K562 (cell line): ENCODE measurements around the gene USP19. TPM values are rescaled to one million over a fixed set of nuclear protein-coding genes. Genes with fewer than 3 reads are reported as not detected.

Experiments
- CREBBP ChIP-seq: IDR thresholded peaks from one replicate; pipeline ENCODE4 v1.6.1; 2012; ENCODE audit warnings: low read depth, mild to moderate bottlenecking, control low read depth, inconsistent platforms, low read length
- ETV1 ChIP-seq: fragments of 450-650 bp; conservative IDR thresholded peaks from 2 replicates; pipeline ENCODE4 v1.6.1; 2016; ENCODE audit warnings: missing genetic modification characterization, control low read depth, low read depth, missing compliant biosample characterization
- FOXP4 ChIP-seq: sonication (generic); formaldehyde crosslinking; IDR thresholded peaks from 2 replicates; pipeline ENCODE4 v1.8.0; 2022; ENCODE audit warnings: mild to moderate bottlenecking, missing genetic modification reagents, borderline replicate concordance
- HCFC1 ChIP-seq: IDR thresholded peaks from 2 replicates; pipeline ENCODE4 v1.6.1; 2012; ENCODE audit warnings: low read depth, low read length, improper control_type of control experiment
- HNRNPLL ChIP-seq: fragments of 200-400 bp; formaldehyde crosslinking; IDR thresholded peaks from 2 replicates; pipeline ENCODE4 v1.6.1; 2017; ENCODE audit warnings: low read length, low read depth, mild to moderate bottlenecking; ENCODE audit not compliant: poor library complexity, severe bottlenecking
- KDM2B ChIP-seq: fragments of 250-450 bp; sonication (Bioruptor Pico); IDR thresholded peaks from 2 replicates; pipeline ENCODE4 v1.8.0; 2021; ENCODE audit warnings: mild to moderate bottlenecking, moderate library complexity
- KHSRP ChIP-seq: fragments of 450-650 bp; IDR thresholded peaks from 2 replicates; pipeline ENCODE4 v1.6.1; 2017
- KLF16 ChIP-seq: IDR thresholded peaks from 2 replicates; pipeline ENCODE4 v1.6.1; 2016; ENCODE audit warnings: antibody characterized with exemption
- NCOA6 ChIP-seq: fragments of 450-650 bp; IDR thresholded peaks from 2 replicates; pipeline ENCODE4 v1.6.1; 2017; ENCODE audit warnings: mild to moderate bottlenecking
- PCBP2 ChIP-seq: fragments of 200-400 bp; formaldehyde crosslinking; IDR thresholded peaks from 2 replicates; pipeline ENCODE4 v1.6.1; 2018; ENCODE audit warnings: low read length, low read depth, mild to moderate bottlenecking, moderate library complexity; ENCODE audit not compliant: poor library complexity, severe bottlenecking
- PHF8 ChIP-seq: fragments of 200-600 bp; sonication (generic); IDR thresholded peaks from 2 replicates; pipeline ENCODE4 v1.6.1; 2012; ENCODE audit warnings: mixed run types, mild to moderate bottlenecking, inconsistent platforms, low read length, moderate library complexity, borderline replicate concordance
- TAF9B ChIP-seq: fragments of 450-650 bp; IDR thresholded peaks from 2 replicates; pipeline ENCODE4 v1.6.1; 2018; ENCODE audit warnings: mild to moderate bottlenecking; ENCODE audit not compliant: partially characterized antibody
- ZKSCAN8 ChIP-seq: fragments of 200-800 bp; sonication (Bioruptor generic); IDR thresholded peaks from 2 replicates; pipeline ENCODE4 v1.6.1; 2016; ENCODE audit warnings: missing genetic modification characterization, missing compliant biosample characterization
- polyA plus RNA-seq, 8 experiments: library from polyadenylated mRNA; depleted of rRNA in 4 of 8; stranded (reverse) in 5 of 8; unstranded in 3 of 8; fragments of >200 nt; fragmentation: Nextera tagmentation in 2 of 8; fragmentation: Illumina TruSeq in 1 of 8; extraction: Ambion mirVana in 2 of 8; extraction: Trizol in 1 of 8; gene quantifications; 2 replicates each; pipeline versions ENCODE4 v1.2.1 to v1.2.3, GENCODE V29; 2011 to 2014; ENCODE audit warnings: inconsistent platforms in 1 of 8, missing spikeins in 1 of 8
- total RNA-seq, 7 experiments: library from RNA; depleted of rRNA in 6 of 7; stranded (reverse); fragments of >200 nt in 6 of 7; fragmentation: Illumina TruSeq in 2 of 7; extraction: Trizol in 2 of 7; gene quantifications; 2 replicates each; pipeline versions ENCODE4 v1.2.1 to v1.2.3, GENCODE V29; 2011 to 2021; ENCODE audit warnings: low replicate concordance in 1 of 7
- TF ChIP-seq, protein P1 (sequence below), 2 experiments: fragments of 250-450 bp in 1 of 2; fragments of 450-650 bp in 1 of 2; sonication (Bioruptor Pico) in 1 of 2; IDR thresholded peaks; 2 replicates each; pipeline versions ENCODE4 v1.6.1 to v1.8.0; 2016 to 2021; ENCODE audit warnings: mild to moderate bottlenecking in 2 of 2, moderate library complexity in 2 of 2, missing compliant biosample characterization in 1 of 2, missing genetic modification characterization in 1 of 2
- TF ChIP-seq, protein P2 (sequence below): fragments of 250-450 bp; sonication (Bioruptor Pico); IDR thresholded peaks from 2 replicates; pipeline ENCODE4 v1.5.0; 2022; ENCODE audit warnings: mild to moderate bottlenecking
- TF ChIP-seq, protein P3 (sequence below): fragments of 250-450 bp; sonication (Bioruptor Pico); IDR thresholded peaks from 2 replicates; pipeline ENCODE4 v1.8.0; 2022; ENCODE audit warnings: inconsistent platforms
- TF ChIP-seq, protein P4 (sequence below), 2 experiments: fragments of 150-350 bp in 1 of 2; IDR thresholded peaks; 2 replicates each; pipeline ENCODE4 v1.6.1; 2012 to 2016; ENCODE audit warnings: low read depth in 2 of 2, low read length in 2 of 2, mild to moderate bottlenecking in 1 of 2, moderate library complexity in 1 of 2

USP19 gene
- total and polyA plus RNA-seq, 9 of the 15 experiments (the other 6 are each of a cell fraction or from before 2014, with no cell fraction given) = 0.24 to 65.9 (median 36.9) TPM

GRCh38 chr3:49120438-49121131, at the start of gene USP19 (continued):
- TF ChIP-seq, protein P1, sequence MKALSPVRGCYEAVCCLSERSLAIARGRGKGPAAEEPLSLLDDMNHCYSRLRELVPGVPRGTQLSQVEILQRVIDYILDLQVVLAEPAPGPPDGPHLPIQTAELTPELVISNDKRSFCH (CRISPR knock-in tag; IDR thresholded peaks at IDR 0.05) = no peak
- TF ChIP-seq, protein P1 (tag; IDR thresholded peaks at IDR 0.05) = no peak
- TF ChIP-seq ETV1 (tag) (peak; percentile 64; the same call in 1 of the 2 replicates), KHSRP (no peak), HCFC1 (peak; percentile 69), KDM2B (CRISPR knock-in tag) (no peak), PCBP2 (no peak), PHF8 (peak; percentile 94; the same call in 1 of the 2 replicates), KLF16 (no peak), CREBBP (no peak), FOXP4 (CRISPR knock-in tag) (no peak), HNRNPLL (peak; percentile 43), ZKSCAN8 (CRISPR knock-in tag) (no peak), NCOA6 (no peak), TAF9B (no peak)
- TF ChIP-seq, protein P2, sequence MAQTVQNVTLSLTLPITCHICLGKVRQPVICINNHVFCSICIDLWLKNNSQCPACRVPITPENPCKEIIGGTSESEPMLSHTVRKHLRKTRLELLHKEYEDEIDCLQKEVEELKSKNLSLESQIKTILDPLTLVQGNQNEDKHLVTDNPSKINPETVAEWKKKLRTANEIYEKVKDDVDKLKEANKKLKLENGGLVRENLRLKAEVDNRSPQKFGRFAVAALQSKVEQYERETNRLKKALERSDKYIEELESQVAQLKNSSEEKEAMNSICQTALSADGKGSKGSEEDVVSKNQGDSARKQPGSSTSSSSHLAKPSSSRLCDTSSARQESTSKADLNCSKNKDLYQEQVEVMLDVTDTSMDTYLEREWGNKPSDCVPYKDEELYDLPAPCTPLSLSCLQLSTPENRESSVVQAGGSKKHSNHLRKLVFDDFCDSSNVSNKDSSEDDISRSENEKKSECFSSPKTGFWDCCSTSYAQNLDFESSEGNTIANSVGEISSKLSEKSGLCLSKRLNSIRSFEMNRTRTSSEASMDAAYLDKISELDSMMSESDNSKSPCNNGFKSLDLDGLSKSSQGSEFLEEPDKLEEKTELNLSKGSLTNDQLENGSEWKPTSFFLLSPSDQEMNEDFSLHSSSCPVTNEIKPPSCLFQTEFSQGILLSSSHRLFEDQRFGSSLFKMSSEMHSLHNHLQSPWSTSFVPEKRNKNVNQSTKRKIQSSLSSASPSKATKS (CRISPR knock-in tag) = no peak
- TF ChIP-seq, protein P3, sequence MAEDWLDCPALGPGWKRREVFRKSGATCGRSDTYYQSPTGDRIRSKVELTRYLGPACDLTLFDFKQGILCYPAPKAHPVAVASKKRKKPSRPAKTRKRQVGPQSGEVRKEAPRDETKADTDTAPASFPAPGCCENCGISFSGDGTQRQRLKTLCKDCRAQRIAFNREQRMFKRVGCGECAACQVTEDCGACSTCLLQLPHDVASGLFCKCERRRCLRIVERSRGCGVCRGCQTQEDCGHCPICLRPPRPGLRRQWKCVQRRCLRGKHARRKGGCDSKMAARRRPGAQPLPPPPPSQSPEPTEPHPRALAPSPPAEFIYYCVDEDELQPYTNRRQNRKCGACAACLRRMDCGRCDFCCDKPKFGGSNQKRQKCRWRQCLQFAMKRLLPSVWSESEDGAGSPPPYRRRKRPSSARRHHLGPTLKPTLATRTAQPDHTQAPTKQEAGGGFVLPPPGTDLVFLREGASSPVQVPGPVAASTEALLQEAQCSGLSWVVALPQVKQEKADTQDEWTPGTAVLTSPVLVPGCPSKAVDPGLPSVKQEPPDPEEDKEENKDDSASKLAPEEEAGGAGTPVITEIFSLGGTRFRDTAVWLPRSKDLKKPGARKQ (CRISPR knock-in tag) = no peak
- TF ChIP-seq, protein P4, sequence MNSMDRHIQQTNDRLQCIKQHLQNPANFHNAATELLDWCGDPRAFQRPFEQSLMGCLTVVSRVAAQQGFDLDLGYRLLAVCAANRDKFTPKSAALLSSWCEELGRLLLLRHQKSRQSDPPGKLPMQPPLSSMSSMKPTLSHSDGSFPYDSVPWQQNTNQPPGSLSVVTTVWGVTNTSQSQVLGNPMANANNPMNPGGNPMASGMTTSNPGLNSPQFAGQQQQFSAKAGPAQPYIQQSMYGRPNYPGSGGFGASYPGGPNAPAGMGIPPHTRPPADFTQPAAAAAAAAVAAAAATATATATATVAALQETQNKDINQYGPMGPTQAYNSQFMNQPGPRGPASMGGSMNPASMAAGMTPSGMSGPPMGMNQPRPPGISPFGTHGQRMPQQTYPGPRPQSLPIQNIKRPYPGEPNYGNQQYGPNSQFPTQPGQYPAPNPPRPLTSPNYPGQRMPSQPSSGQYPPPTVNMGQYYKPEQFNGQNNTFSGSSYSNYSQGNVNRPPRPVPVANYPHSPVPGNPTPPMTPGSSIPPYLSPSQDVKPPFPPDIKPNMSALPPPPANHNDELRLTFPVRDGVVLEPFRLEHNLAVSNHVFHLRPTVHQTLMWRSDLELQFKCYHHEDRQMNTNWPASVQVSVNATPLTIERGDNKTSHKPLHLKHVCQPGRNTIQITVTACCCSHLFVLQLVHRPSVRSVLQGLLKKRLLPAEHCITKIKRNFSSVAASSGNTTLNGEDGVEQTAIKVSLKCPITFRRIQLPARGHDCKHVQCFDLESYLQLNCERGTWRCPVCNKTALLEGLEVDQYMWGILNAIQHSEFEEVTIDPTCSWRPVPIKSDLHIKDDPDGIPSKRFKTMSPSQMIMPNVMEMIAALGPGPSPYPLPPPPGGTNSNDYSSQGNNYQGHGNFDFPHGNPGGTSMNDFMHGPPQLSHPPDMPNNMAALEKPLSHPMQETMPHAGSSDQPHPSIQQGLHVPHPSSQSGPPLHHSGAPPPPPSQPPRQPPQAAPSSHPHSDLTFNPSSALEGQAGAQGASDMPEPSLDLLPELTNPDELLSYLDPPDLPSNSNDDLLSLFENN (IDR thresholded peaks at IDR 0.05; ENCODE audit: low read depth in 2 of 2, low read length in 2 of 2) = no peak
